Stimulated activated CD4-positive, alpha-beta T cell treated with anti-CD3 and anti-CD28 coated beads, Interleukin-12 subunit alpha, Interleukin-12 subunit beta, amount 100 ng/mL, for 48 hours (primary cell): Measurements from ENCODE around the gene CDH4.
"Not testable (repeated sequence)": the region's sequence is repeated elsewhere in the genome, so short reads cannot be mapped to it uniquely, and the experiment has no call there.

Experiments used
- DNase-seq, 3 donors: peaks; one replicate each; pipeline ENCODE4 v3.0.0-alpha.2; 2020; ENCODE audit warnings: low read depth in 2 of 3, low spot score in 1 of 3

CDH4 gene

DNA sequence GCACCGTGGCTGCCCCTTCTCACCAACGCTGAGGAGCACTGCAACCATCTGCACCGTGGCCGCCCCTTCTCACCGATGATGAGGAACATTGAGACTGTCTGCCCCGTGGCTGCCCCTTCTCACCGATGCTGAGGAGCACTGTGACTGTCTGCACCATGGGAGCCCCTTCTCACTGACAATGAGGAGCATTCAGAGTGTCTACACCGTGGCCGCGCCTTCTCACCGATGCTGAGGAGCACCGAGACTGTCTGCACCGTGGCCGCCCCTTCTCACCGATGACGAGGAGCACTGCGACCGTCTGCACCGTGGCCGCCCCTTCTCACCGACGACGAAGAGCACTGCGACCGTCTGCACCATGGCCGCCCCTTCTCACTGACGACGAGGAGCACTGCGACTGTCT, 693.4 kb downstream of the CDH4 start:
- DNase-seq: not testable (repeated sequence)

DNA sequence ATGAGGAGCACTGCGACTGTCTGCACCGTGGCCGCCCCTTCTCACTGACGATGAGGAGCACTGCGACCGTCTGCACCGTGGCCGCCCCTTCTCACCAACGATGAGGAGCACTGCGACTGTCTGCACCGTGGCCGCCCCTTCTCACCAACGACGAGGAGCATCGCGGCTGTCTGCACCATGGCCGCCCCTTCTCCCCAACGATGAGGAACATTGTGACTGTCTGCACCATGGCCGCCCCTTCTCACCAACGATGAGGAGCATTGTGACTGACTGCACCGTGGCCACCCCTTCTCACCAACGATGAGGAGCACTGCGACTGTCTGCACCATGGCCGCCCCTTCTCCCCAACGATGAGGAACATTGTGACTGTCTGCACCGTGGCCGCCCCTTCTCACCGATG, 696.0 kb downstream of the CDH4 start:
- not testable (repeated sequence) for DNase-seq

DNA sequence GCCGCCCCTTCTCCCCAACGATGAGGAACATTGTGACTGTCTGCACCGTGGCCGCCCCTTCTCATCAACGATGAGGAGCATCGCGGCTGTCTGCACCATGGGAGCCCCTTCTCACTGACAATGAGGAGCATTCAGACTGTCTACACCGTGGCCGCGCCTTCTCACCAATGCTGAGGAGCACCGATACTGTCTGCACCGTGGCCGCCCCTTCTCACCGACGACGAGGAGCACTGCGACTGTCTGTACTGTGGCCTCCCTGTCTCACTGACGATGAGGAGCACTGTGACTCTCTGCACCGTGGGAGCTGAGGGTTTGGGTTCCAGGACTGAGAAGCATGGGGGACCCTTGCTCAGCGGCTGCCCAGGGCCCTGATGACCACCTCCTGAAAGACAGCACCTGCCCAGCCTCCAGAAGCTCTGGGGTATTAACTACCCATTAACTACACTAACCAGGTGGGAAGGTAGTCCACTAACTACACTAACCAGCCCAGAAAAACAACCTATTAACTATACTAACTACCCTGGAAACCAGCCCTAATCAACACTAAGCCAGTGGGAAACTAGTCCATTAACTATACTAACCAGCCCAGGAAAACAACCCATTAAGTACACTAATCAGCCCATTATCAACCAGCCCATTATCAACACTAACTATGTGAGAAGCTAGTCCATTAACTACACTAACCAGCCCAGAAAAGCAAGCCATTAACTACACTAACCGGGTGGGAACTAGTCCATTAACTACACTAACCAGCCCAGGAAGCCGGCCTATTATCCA, 696.7 kb downstream of the CDH4 start:
- DNase-seq: no peak

DNA sequence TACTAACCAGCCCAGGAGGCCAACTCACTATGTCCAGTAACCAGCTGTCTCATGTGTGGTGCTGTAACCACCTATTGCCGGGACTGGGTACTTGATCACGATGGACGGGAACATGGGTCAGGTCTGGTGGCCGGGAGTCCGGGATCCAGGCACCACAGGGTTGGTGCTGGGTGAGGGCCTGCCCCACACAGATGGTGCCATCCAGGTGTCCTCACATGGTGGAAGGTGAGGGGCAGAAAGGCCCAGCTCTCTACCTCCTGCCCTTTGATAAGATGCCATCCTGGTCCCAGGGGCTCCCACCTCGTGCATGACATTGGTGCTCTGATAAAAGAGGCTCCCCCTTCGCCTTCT, 697.3 kb downstream of the CDH4 start:
- no peak for DNase-seq

DNA sequence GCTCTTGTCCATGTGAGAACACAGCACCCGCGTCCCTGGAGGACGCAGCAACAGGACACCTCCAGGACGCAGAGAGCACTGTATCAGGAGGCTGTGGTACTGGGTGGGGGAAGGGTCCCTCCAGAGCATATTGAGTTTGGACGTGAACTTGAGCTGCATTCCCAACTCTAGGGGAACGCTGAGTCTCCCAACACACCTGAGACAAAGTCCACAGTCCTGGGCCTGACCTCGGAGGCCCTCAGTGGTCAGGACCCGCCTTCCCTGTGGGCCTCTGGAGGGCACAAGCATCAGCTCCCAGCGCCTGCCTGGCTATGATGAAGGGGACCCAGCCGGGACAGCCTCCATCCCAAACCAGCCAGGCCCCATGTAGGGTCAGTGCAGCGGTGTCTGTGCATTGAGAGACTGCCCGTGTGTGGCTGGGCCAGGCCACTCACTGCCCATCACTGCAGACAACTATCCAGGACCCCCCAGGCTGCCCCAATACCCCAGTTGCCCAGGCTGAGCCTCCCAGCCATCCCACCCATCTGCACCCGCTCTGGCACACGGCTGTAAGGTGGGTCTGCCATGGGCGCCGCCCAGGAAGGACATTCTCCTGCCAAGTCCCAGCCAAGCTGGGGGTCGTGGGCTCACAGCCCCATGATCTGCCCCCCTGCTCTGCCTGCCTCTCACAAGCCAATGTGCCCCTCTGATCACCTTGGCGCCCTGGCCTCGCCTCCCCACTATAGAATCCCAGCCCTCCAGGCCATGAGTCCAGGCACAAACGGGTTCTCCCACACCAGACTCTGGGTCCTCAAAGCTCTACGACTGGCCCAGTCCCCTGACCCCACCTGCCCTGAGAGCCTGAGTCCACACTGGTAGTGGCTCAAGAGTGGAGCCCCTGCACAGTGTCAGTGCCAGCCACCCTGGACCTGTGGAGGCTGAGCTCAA, 697.9 kb downstream of the CDH4 start:
- DNase-seq: no peak

DNA sequence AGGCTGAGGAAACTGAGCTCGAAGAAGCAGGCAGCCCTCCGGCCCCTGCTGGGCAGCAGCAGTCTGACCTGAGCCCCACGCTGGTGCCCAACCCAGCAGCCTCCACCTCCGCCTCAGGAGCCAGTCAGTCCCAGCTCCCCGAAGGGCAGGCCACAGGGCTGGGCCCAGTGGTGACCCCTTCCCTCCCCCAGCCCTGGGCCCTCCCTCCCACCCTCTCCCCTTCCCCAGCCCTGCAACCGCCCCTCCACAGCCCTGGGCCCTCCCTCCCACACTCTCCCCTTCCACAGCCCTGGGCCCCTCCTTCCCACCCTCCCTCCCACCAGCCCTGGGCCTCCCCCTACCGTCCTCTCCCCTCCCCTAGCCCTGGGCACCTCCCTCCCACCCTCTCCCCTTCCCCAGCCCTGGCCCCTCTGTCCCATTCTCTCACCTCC, 698.6 kb downstream of the CDH4 start:
- no peak for DNase-seq

DNA sequence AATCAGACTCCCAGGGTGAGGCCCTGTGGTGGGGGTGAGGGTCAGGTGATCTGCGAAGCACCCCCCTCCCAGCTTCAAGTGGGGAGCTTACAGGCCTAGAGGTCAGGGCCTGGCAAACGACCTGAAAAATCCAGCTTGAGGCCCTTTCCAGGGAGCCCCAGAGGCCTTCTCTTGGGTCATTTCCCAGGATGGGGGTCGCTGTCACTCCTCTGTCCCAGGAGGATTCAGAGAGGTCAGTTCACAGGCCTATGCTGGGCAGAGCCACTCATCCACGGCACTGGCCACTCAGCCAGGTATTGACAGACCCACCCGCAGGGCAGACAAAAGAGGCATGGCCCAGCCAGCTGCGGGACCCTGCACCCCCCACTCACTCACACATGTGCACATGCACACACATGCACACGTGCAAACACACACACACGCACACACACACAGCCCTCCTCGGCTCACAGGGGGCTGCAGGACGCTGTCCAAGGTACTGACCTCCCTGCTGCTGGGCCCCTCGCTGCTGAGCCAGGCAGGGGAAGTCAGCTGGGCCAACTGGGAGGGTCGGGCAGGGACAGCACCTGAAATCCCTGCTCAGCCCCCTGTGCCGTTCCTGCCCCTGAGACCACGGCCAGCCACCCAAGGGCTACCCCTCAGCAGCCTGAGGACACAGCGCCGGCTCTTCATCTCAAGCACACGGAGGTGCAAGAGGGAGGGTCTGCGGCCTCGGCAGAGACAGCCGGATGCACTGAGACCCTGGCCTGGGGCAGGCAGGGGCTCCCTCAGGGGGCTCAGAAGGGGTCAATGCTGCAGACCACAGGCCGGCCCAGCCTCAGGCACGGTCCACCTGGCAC, 699.9 kb downstream of the CDH4 start:
- DNase-seq: no peak

DNA sequence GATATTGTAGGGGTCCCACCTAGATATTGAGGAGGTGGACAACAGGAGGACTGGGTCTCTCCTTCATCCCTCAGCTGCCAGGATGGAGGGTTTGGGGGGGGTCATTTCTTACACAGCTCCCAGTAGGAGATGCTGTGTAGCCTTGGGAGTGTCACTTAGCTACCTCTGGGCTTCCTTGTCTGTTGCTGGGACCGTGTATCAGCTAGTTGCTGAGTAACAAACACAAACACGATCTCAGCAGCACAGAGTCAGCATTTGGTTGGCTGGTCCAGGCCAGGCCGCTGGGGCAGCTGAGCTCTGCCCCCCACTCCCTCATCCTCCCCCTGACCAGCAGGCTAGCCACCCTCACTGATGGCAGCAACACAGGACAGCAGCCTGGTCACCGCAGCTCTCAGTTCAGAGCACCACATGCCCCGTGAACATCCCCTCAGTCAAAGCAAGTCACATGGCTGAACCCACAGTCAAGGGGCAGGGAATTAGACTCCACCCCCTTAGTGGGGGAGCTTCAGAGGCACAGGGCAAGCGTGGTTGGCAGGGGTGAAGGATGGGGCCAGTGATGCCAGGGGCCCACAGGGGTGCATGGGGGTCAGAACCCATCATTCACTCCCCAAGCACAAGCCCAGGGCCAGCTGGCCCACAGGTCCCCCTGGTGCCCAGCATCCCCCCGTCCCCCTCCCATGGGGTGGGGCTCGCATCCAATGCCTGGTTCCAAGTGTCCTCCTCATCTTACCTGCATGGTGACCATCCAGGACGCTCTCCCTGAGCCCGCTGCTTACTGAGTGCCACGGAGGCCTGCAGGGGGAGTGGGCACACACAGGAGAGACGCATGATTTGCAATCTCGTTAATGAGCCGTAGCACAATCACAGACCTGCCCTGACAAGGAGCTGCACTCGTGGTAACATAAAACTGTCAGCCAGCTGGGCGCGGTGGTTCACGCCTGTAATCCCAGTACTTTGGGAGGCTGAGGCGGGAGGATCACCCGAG, 701.3 kb downstream of the CDH4 start:
- DNase-seq: no peak

DNA sequence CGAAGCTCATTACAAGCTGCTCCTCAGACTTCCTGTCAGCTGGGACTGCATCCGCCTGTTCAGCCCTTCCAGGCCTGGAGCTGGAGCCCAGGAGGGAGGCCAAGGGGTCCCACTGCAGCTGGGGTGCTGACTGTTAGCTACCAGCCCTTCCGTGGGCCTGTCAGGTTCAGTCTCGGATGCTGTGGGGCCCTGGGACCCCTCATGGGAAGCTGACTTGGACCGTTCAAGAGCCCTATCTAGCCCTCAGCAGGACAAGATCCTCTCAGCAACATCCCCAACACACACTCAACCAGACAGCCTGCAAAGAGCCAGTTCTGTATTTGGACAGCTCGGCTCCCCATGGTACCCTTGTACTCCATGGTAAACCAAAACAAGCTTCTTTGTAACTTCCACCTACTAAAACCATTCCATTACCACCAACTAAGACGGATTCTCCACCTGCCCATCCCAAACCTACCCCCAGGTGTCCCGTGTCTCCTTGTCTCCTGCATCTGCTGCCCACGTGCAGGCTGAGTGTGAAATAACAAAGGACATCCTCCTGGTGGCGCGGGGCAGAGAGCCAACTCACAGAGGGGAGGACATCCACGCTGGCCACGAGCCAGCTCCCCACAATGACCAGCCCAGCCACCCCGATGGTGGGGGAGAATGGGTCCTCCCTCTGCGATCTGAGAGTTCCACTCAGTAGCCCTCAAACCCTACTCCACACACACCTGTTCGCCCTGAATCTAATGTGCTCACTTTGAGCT, 702.4 kb downstream of the CDH4 start:
- no peak for DNase-seq

DNA sequence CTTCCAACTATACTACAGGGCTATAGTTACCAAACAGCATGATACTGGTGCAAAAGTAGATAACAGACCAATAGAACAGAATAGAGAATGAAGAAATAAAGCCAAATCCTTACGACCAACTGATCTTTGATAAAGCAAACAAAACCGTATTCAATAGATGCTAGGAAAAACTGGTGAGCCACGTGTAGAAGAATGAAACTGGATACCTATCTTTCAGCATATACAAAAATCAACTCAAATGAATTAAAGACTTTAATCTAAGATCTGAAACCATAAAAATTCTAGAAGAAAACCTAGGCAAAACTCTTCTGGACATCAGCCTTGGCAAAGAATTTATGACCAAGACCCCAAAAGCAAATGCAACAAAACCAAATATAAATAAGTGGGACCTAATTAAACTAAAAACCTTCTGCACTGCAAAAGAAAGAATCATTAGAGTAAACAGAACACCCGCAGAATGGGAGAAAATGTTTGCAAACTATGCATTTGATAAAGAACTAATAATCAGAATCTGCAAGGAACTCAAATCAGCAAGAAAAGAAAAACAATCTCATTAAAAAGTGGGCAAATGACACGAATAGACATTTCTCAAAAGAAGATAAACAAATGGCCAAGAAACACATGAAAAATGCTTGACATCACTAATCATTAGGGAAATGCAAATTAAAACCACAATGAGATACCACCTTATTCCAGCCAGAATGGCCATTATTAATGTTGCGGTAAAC, 703.8 kb downstream of the CDH4 start:
- DNase-seq: no peak

DNA sequence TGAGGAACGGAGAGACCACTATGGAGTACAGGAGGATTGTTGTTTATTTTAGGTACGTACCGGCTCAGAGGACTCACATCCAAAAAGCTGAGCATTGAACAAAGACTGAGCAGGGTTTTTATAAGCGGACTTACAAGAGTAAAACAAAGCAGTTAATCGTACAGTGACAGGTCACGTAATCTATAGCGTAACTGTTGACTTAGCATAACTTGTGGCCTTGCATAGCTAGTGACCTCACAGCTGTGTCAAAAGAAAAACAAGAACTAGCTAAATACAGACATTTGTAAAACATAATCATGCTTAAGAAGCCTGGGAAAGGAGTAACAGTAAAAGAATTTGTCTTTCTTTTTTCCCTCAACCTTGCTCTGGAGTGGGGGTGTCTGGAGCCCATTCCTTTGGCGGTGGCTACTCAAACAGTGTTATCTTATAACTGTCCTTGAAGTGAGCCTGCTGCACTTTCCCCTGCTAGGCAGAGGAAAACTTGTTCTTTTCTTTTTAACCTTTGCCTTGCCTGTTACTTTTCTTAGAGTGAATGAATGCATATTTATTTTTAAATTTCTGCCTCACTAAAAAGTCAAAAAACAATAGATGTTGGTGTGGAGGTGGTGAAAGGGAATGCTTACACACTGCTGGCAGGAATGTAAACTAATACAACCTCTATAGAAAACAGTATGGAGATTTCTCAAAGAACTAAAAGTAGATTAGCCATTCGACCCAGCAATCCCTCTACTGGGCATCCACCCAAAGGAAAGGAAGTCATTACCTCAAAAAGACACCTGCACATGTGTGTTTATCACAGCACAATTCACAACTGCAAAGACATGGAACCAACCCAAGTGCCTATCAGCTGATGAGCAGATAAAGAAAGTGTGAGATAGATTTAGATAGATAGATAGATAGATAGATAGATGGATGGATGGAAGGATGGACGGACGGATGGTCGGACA, 704.6 kb downstream of the CDH4 start:
- DNase-seq: no peak

DNA sequence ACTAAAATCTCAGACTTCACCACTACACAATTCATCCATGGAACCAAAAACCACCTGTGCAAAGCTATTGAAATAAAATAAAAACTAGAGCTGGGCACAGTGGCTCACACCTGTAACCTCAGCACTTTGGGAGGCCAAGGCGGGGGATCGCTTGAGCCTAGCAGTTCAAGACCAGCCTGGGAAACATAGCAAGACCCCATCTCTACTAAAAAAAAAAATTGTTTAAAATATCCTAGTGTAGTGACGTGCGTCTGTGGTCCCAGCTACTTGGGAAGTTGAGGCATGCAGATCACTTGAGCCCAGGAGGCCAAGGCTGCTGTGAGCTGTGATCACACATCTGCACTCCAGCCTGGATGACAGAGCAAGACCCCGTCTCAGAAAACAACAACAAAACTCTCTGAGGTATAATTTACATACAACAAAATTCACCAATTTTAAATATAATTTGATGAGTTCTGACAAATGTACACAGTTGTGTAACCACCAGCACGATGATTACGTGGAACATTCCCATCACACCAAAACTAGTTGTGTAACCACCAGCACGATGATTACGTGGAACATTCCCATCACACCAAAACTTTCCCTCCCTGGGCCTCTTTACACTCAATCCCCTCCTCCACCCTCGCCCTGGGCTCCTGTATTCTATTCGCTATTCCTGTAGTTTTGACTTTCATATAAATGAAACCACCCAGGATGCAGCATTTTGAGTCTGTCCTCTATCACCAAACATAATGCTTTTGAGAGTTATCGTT, 706.1 kb downstream of the CDH4 start:
- peak in 1 of 3 donors; percentile 13 for DNase-seq

DNA sequence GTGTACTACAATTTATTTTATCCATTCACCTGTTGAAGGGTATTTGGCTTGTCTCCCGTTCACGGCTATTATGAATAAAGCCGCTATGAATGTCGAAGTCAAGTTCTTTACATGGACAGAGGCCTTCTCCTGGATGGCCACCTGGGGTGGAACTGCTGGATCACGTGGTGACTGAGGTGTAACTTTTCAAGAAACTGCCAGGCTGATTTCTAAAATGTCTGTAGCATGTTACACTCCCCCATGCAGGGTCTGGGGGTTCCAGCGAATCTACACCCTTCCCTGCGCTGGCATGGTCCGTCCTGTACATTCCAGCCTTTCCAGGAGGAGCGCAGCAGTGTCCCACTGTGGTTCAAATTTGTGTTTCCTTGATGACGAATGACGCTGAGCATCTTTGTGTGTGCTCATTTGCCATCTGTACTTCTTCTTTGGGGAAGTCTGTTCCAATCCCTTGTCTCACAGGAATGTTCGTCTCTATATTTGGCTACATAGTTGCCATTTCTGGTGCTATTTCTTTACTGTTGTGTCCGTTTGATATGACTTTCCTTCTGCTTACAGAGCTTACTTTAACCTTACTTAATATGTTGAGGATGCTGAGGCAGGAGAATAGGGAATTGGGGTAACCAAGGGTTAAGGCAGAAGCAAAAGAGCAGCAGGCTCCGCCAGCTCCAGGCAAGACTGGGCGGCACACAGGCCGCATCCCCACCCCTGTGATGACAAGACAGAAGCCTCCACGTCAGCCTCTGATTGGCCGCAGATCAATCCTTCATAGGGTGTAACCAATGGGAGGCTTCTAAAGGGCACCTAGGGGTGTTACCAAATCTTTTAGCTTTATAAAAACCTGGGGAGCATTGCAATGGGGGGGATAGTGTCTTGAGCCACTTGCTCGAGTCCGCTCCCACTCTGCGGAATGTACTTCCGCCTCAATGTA, 707.0 kb downstream of the CDH4 start:
- DNase-seq: no peak

DNA sequence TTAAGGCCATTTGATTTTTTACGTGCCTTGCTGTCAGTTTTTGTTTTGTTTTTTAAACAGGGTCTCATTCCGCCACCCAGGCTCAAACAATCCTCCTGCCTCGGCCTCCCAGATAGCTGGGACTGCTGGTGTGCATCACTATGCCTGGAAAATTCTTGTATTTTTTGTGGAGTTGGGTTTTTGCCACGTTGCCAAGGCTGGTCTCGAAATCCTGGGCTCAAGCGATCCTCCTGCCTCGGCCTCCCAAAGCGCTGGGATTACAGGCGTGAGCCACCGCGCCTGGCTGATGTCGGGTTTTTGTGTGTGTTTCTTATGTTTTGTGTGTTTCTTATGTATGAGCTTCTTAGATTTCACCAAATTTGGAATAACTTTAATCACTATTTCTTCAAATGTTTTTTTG, 708.8 kb downstream of the CDH4 start:
- DNase-seq: no peak

DNA sequence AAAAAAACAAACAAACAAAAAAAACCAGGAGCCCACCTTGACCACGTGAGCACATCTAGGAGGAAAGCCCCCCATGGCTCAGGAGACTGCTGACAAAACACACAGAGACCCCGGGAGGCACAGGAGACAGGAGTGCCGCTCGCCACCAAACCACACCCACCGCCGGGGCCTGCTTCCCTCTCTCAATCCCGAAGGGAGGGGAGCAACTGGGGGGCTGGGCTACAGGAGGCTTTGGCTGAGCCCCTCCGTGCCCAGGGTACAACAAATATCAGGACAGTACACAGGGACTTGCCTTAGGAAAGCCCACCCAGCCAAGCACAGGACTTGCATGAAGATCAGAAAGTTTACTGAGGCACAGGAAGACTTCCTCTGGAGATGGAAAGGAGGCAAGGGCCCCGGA, 711.1 kb downstream of the CDH4 start:
- DNase-seq: no peak
